PC-3 (cell line): ENCODE measurements around the gene EPHA3.

Experiments
- CTCF ChIP-seq: fragments of 300-600 bp; sonication (generic); conservative IDR thresholded peaks from 2 replicates; pipeline ENCODE4 v1.5.1; 2017; ENCODE audit warnings: antibody characterized with exemption, low read depth, mild to moderate bottlenecking, low read length
- EZH2 ChIP-seq: fragments of 300-600 bp; sonication (generic); IDR thresholded peaks from one replicate; pipeline ENCODE4 v1.6.1; 2017; ENCODE audit warnings: antibody characterized with exemption, mild to moderate bottlenecking, low read length; ENCODE audit not compliant: unreplicated experiment
- EZH2phosphoT487 ChIP-seq: fragments of 300-600 bp; sonication (generic); IDR thresholded peaks from 2 replicates; pipeline ENCODE4 v1.6.1; 2018; ENCODE audit warnings: mild to moderate bottlenecking, antibody characterized with exemption, low read length, borderline replicate concordance

GRCh38 chr3:89447243-89447642, 339.8 kb downstream of the EPHA3 start:
- TF ChIP-seq CTCF (no peak), EZH2 (no peak), EZH2phosphoT487 (no peak)
